Loucy (cell line): ENCODE data around the gene ZNF576.

Source experiments
- H2AFZ ChIP-seq: fragments of 200-600 bp; sonication (generic); 2 replicates; pipeline ENCODE4 v1.6.0; 2016; ENCODE audit warnings: antibody characterized with exemption, mild to moderate bottlenecking, low read length, moderate library complexity
- H3F3A ChIP-seq: fragments of 200-600 bp; 2 replicates; pipeline ENCODE4 v1.6.0; 2016; ENCODE audit warnings: antibody characterized with exemption, low read depth, mild to moderate bottlenecking
- H3K27me3 ChIP-seq: fragments of 200-600 bp; sonication (generic); 2 replicates; pipeline ENCODE4 v1.6.1; 2014; ENCODE audit warnings: low read length, mild to moderate bottlenecking; ENCODE audit not compliant: insufficient read depth, poor library complexity, severe bottlenecking
- H3K36me3 ChIP-seq: fragments of 200-600 bp; sonication (generic); 2 replicates; pipeline ENCODE4 v1.6.1; 2016; ENCODE audit warnings: low read length; ENCODE audit not compliant: insufficient read depth
- H3K4me1 ChIP-seq: fragments of 200-600 bp; sonication (generic); 2 replicates; pipeline ENCODE4 v1.5.1; 2014; ENCODE audit warnings: low read length, mild to moderate bottlenecking; ENCODE audit not compliant: insufficient read depth, poor library complexity, severe bottlenecking
- H3K4me2 ChIP-seq: fragments of 200-600 bp; sonication (generic); 2 replicates; pipeline ENCODE4 v1.6.0; 2014; ENCODE audit warnings: antibody characterized with exemption, low read length, low read depth, mild to moderate bottlenecking; ENCODE audit not compliant: poor library complexity, severe bottlenecking
- H3K4me3 ChIP-seq: fragments of 200-600 bp; sonication (generic); 2 replicates; pipeline ENCODE4 v1.5.1; 2014; ENCODE audit warnings: low read length, mild to moderate bottlenecking, mixed read lengths; ENCODE audit not compliant: poor library complexity, severe bottlenecking
- H3K79me2 ChIP-seq: fragments of 200-600 bp; sonication (generic); 2 replicates; pipeline ENCODE4 v1.6.1; 2014; ENCODE audit warnings: low read length; ENCODE audit not compliant: insufficient read depth
- H3K9ac ChIP-seq: fragments of 200-600 bp; sonication (generic); 2 replicates; pipeline ENCODE4 v1.6.0; 2014; ENCODE audit warnings: mild to moderate bottlenecking, low read depth, low read length, moderate library complexity; ENCODE audit not compliant: poor library complexity, severe bottlenecking
- H3K9me2 ChIP-seq: fragments of 200-600 bp; sonication (generic); replicated peaks from 2 replicates; pipeline ENCODE4 v1.6.1; 2016; ENCODE audit warnings: low read depth, low read length, mixed read lengths
- H3K9me3 ChIP-seq: fragments of 200-600 bp; sonication (generic); 2 replicates; pipeline ENCODE4 v1.6.1; 2014; ENCODE audit warnings: mild to moderate bottlenecking, antibody characterized with exemption, low read length, low read depth; ENCODE audit not compliant: insufficient read depth
- H4K20me1 ChIP-seq: fragments of 200-600 bp; sonication (generic); 2 replicates; pipeline ENCODE4 v1.6.0; 2014; ENCODE audit warnings: antibody characterized with exemption, low read length, mild to moderate bottlenecking; ENCODE audit not compliant: insufficient read depth, poor library complexity, severe bottlenecking
- EZH2phosphoT487 ChIP-seq: fragments of 200-600 bp; IDR thresholded peaks from 2 replicates; pipeline ENCODE4 v1.6.1; 2018; ENCODE audit warnings: antibody characterized with exemption, mild to moderate bottlenecking, moderate library complexity, borderline replicate concordance
- TF ChIP-seq, protein P1 (sequence below): fragments of 200-600 bp; sonication (generic); conservative IDR thresholded peaks from 2 replicates; pipeline ENCODE4 v1.5.1; 2014; ENCODE audit warnings: mild to moderate bottlenecking, antibody characterized with exemption, low read length

ZNF576 gene

DNA sequence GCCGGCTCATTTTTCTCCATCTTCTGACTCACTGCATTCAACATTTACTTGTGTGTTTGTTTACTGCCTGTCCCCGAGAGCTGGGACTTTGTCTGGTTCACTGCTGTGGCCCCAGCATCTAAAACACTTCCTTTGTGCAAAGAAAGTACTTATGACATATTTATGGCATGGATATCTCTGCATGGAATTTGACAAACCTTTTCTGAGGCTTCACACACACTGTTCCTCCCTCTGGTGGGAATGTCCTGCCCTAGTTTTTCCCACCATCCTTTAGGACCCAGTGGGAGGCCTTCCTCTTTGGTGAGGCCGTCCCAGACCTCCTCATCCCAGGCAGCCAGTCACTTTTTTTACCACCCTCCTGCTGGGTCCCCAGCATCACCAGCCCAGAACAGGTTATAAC is 14.1 kb downstream of the ZNF576 start:
- Histone ChIP-seq H3K4me2 (no peak overlapping the region), H3K27me3 (no peaks in the 10 kb centered on the region), H3K9ac (no peak overlapping the region), H3K9me3 (no peaks in the 10 kb centered on the region), H4K20me1 (peaks cover 31% of the 10 kb centered on the region), H3K36me3 (peaks cover 51% of the 10 kb centered on the region; the same call in 1 of the 2 replicates), H3K4me1 (peaks cover 5% of the 10 kb centered on the region), H3F3A (no peaks in the 10 kb centered on the region), H3K9me2 (no peaks in the 10 kb centered on the region), H3K4me3 (no peak overlapping the region), H3K79me2 (peaks cover 64% of the 10 kb centered on the region), H2AFZ (no peak overlapping the region)
- TF ChIP-seq, protein P1, sequence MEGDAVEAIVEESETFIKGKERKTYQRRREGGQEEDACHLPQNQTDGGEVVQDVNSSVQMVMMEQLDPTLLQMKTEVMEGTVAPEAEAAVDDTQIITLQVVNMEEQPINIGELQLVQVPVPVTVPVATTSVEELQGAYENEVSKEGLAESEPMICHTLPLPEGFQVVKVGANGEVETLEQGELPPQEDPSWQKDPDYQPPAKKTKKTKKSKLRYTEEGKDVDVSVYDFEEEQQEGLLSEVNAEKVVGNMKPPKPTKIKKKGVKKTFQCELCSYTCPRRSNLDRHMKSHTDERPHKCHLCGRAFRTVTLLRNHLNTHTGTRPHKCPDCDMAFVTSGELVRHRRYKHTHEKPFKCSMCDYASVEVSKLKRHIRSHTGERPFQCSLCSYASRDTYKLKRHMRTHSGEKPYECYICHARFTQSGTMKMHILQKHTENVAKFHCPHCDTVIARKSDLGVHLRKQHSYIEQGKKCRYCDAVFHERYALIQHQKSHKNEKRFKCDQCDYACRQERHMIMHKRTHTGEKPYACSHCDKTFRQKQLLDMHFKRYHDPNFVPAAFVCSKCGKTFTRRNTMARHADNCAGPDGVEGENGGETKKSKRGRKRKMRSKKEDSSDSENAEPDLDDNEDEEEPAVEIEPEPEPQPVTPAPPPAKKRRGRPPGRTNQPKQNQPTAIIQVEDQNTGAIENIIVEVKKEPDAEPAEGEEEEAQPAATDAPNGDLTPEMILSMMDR: no peak
- no peak for TF ChIP-seq EZH2phosphoT487

DNA sequence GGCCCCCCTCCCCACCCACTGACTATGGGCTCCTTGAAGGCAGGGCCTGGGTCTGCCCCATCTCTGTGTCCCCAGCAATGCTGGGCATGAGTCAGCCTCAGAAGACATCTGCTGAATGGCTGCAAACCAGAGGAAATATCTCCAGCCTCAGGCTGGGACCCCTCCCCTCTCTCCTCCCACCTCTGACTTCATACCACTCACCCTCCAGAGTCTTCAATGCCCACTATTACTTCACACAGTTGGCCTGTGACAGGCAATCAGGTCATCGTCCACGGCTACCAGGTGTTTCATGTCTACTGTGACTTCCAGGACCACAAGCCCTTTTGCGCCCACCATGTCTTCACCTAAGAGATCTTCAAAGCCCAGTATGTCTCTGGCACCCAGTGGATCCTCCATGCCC is 15.4 kb downstream of the ZNF576 start, which contains the start of gene SRRM5:
Gene SRRM5, plus strand, starts transcription at position 301 of the 400 bp plus-strand sequence. Its CDS starts 34 bp downstream, at position 335.
- no peak within 1 kb of the TSS for H3K4me2 ChIP-seq
- H3F3A ChIP-seq: no peaks in the 10 kb centered on the region
- peaks cover 11% of the 10 kb centered on the region for H3K4me1 ChIP-seq
- peaks cover 43% of the 10 kb centered on the region for H4K20me1 ChIP-seq
- no peaks in the 10 kb centered on the region for H3K9me2 ChIP-seq
- H3K4me3 ChIP-seq: no peak within 1 kb of the TSS
- no peak for TF ChIP-seq EZH2phosphoT487
- TF ChIP-seq, protein P1: no peak
- no peaks in the 10 kb centered on the region for H3K27me3 ChIP-seq
- H3K9ac ChIP-seq: no peak within 1 kb of the TSS
- no peak within 1 kb of the TSS for H2AFZ ChIP-seq
- H3K79me2 ChIP-seq: peaks cover 77% of the 10 kb centered on the region
- peaks cover 40% of the 10 kb centered on the region; the same call in 1 of the 2 replicates for H3K36me3 ChIP-seq
- H3K9me3 ChIP-seq: no peaks in the 10 kb centered on the region

DNA sequence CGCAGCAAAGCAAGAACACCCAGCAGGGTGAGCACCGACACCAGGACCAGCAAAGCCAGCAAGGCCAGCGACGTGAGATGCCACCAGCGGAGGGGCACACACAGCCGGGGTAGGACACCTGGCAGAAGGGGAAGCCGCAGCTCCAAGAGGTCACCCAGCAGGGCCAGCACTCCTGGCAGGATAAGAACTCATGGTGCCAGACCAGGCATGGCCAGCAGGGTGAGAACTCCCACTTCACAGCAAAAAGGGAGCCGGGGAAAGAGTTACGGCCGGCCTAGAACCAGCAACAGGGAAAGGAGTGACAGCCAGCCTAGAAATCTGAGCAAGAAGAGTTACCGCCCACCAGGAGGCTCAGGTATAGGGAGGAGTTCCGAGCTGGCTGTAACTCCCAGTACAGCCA is 16.0 kb downstream of the ZNF576 start:
- Histone ChIP-seq H2AFZ (no peak overlapping the region), H3K79me2 (peaks cover 83% of the 10 kb centered on the region), H3K4me3 (no peak overlapping the region), H3K4me1 (peaks cover 13% of the 10 kb centered on the region), H3K9me2 (no peaks in the 10 kb centered on the region), H3K36me3 (peaks cover 34% of the 10 kb centered on the region; the same call in 1 of the 2 replicates), H3K9me3 (no peaks in the 10 kb centered on the region), H3K27me3 (no peaks in the 10 kb centered on the region), H3F3A (no peaks in the 10 kb centered on the region), H3K4me2 (no peak overlapping the region), H3K9ac (no peak overlapping the region), H4K20me1 (peaks cover 48% of the 10 kb centered on the region)
- TF ChIP-seq, protein P1: no peak
- no peak for TF ChIP-seq EZH2phosphoT487
